A549 (cell line): ENCODE results near the gene ZNF212.

Source experiments
- HEYL ChIP-seq: fragments of 250-450 bp; sonication (Bioruptor Pico); IDR thresholded peaks from 2 replicates; pipeline ENCODE4 v1.8.0; 2021; ENCODE audit warnings: mild to moderate bottlenecking, moderate library complexity
- MYC ChIP-seq: IDR thresholded peaks from 2 replicates; pipeline ENCODE4 v1.6.1; 2012; ENCODE audit warnings: mild to moderate bottlenecking, inconsistent platforms, low read length, improper control_type of control experiment, borderline replicate concordance
- SMC3 ChIP-seq: fragments of >200 bp; sonication (Bioruptor Twin); formaldehyde crosslinking; IDR thresholded peaks from 3 replicates; pipeline ENCODE4 v1.6.1; 2018; ENCODE audit warnings: inconsistent platforms
- TF ChIP-seq, protein P1 (sequence below): fragments of >200 bp; sonication (Bioruptor Twin); formaldehyde crosslinking; IDR thresholded peaks from 3 replicates; pipeline ENCODE4 v1.5.1; 2016

GRCh38 chr7:149254181-149254858, 14.9 kb downstream of the ZNF212 start:
- TF ChIP-seq, protein P1, sequence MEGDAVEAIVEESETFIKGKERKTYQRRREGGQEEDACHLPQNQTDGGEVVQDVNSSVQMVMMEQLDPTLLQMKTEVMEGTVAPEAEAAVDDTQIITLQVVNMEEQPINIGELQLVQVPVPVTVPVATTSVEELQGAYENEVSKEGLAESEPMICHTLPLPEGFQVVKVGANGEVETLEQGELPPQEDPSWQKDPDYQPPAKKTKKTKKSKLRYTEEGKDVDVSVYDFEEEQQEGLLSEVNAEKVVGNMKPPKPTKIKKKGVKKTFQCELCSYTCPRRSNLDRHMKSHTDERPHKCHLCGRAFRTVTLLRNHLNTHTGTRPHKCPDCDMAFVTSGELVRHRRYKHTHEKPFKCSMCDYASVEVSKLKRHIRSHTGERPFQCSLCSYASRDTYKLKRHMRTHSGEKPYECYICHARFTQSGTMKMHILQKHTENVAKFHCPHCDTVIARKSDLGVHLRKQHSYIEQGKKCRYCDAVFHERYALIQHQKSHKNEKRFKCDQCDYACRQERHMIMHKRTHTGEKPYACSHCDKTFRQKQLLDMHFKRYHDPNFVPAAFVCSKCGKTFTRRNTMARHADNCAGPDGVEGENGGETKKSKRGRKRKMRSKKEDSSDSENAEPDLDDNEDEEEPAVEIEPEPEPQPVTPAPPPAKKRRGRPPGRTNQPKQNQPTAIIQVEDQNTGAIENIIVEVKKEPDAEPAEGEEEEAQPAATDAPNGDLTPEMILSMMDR: no peak
- TF ChIP-seq MYC (no peak), HEYL (no peak), SMC3 (no peak)
